ENCODE measurements around the gene ATP6V0E2.

ATP6V0E2 gene

DNA sequence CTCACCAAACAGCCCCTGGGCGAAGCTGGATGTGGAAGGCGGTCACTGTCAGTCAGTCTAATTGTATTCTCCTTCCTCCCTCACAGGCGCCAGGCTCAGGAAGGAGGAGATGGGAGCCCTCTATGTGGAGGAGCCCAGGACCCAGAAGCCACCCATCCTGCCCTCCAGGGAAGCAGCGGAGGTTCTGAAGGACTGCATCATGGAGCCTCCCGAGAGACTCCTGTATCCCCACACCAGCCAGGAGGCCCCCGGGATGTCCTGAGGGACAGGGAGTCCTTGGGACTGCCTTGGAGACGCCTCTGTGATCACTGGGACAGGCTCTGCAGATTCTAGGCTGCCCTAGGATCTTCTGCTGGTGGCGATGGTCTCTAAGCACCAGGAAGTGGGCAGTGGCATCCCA lies 9.7 kb upstream of the ATP6V0E2 start:
- DNase-seq: no peak

DNA sequence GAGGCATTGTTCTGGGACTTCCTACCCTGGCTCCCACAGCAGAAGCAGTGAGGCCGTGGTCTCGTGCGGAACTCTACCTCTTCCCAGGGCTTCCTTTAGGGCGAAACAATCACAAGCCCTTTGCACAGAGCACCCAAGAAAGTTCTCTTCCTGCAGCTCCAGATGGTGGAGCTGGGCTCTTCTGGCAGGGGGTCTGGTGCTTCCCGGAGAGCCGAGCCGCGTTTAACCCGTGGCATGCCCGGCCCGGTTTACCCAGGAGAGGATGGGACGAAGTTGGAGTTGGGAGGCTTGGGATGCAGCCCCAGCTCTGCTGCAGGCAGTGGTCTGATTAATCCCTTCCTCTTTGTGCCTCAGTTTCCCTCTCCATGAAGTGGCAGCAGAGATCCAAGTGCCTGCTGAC lies 9.0 kb upstream of the ATP6V0E2 start:
- no peak for DNase-seq

DNA sequence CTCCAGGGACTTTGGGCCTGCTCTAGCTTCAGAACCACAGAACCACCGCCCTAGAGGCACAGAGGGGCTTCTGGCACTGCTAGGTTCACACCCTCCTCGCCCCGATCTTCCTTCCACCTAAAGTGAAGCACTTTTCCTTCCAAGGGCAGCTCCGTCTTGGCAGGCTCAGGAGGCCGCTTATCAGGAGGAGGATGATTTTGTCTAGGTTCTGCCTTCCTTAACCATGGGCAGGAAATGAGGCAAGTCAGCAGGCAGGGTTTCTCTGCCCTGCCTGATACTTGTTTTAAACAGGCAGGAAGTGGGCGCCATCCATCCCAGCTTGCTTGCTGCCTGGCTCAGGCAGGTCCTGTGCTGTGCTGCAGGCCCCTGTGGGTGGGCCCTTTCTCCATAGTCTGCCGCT lies 8.3 kb upstream of the ATP6V0E2 start:
- no peak for DNase-seq

DNA sequence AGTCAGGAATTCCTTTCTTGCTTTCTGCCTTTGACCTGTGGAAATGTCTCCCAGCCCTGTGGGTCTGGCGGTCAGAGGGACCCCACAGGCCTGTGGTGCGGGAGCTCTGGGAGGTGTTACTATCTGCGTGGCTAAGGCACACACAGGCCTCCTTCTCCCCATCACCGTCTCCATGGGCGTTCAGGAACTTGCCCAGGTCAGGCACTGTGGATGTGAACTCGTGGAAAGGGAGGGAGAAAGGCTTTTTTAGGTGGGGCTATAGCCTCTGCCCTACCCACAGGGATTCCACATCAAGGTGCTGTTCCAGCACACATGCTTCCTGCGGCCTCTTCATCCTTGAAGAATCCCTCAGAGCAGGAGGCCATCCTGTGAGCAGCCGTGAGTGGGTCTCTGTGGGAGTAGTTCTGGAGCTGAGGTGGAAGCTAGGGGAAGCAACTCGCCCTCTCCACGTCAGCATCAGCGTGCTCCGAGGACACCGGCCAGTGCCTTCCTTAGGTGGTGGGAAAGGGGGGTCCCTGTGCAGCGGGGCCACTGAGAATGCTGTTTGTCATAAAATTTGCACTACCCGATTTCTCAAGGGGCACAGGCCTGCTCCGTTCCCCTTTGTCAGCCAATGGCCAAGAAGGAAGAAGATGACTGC lies 7.5 kb upstream of the ATP6V0E2 start:
- DNase-seq: no peak

DNA sequence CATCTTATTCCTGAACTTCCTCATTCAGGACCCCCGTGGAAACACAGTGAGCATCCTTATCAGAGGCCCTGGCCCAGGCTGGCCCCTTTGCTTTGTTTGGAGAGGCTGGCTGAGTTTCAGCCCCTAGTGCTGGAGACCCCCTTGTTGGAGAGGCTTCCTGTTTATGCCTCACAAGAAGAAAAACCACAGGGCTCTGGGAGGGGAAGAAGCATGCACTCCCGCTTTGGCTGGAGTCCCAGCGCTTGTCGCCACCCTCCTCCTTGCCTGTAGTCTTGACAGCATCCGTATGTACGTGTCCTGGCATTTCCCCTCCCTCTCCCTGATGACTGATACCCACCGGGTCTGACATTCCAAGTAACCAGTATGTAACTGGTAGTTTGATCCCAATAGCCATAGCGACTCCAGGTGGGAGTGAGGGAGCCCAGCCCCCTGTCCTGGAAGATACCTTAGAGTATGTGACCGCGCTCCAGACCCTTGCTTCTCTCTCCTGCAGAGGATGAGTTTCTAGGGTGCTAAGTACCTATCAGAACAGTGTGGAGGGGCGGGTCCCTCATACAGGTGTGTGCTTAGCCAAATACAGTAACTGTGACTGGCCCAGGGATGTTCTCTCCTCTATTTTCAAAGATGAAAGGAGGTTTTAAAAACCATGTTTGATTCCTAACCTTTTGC lies 6.9 kb upstream of the ATP6V0E2 start:
- no peak for DNase-seq

DNA sequence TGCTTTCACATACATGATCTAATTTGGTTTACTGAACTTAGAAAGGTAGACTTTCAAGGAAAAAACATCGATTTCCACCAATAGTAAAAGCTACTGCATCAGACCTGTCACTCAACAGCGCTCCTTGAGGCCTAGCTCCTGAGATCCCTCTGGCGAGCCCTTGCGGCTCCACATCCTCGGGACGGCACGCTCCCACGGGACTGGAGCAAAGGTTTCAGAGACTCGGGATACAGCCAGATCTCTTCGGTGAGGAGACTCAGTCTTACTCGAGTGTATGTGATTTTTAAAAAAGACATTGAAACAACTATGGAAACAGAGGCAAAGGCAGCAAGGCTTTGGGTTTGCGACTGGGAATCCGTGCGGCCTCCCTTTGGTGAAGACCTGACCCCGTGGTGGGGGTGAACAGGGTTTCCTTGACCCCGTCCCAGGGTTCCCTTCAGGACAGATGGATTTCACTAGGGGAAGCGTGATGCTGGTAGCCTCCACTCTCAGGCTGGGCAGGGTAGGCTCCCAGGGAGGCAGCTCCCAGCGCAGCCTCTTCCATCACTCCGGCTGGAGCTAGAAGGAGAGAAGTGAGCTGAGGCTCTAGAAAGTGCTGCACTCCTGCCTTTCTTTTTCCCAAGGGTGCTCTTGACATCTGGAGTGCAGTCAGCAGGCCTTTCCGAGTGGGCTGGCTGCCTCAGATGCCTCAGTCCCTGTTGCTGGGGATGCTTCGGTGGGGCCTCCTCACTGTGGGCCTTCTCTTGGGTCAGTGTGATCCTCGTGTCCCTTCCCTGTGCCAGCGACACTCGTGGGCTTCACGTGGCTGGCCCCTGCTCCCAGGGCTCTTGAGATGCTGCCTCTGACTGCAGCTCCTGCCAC lies 5.8 kb upstream of the ATP6V0E2 start:
- no peak for DNase-seq

DNA sequence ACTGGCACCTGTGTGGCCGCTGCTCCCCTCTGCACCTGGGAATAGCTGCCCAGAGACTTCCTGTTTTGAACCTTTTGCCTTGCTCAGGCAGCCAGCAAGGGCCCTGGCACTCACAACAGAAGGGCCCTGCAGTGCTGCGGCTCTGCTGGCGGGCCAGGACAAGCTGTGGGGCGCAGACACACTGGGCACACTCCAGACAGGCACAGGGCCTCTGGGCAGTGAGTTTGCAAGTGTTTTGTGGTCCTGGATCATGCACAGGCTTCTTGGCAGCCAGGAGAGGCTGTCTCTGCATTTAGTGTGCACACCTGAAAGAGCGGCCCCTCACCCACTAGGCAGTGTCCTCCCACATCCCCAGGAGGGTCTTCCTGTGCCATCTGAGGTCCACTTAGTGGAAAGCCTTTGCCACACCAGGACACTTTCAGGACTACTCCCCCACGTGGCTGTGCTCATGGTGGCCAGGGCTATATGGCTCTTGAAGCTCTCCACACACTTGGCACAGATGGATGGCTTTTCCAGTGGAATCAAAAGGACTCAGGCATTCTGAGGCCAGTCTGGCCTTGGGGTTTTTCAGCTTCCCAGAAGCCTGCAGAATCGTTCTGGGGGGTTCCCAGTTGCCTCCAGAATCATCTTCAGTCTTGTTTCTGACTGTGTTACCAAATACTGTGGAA lies 5.0 kb upstream of the ATP6V0E2 start:
- no peak for DNase-seq

DNA sequence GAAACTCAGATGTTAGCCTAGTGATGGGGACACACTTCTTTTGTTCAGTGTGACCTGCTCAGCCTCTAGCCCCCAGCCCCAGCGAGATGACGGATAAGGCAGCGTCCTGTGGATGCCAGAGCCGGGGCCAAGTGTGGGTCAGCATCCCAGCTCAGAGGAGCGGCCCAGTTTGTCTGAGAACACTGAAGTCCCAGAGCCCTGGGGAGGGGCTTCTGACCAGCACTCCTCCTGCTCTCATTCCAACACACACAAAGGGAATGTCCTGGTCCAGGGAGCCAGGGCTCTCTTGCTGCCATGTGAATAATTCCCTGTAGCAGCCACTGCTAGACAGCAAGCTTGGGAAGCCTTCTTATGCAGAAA lies 4.5 kb upstream of the ATP6V0E2 start:
- no peak for DNase-seq

DNA sequence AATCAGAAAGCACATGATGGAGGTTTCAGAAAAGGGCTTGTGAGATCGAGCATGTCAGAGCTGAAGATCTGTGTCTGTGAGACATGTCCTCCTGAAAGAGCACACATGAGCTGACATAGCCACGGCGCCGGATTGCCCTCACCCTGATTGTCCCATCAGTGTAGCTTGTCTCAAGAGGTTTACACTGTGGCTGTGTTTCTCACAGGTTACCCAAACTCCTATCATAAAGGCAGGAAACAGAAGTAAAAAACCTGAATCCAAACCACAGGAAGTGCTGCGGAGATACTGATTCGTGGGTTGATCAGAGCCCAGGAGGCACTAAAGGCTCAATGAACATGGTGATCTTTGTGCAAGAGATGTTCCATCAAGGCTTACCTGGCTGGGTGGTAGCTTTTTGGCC lies 3.9 kb upstream of the ATP6V0E2 start:
- DNase-seq: no peak

DNA sequence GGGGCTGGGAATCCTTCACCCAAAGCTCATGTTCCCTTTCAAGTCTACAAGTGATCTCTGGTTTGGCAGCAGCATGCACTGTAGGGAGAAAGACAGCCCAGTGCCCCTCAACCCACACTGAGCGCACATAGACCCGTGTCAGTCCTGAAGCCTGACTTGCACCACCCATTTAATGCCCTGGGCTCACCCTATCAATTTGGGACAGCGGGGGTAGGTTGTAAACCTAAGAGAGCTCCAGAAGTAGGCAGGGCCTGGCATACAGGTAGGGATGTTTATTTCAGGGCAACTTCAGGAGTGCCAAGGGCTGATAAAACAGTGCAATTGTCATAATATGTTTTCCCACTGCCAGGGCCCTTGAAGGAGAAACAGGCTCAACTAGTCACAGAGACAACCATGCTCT lies 3.5 kb upstream of the ATP6V0E2 start:
- no peak for DNase-seq

DNA sequence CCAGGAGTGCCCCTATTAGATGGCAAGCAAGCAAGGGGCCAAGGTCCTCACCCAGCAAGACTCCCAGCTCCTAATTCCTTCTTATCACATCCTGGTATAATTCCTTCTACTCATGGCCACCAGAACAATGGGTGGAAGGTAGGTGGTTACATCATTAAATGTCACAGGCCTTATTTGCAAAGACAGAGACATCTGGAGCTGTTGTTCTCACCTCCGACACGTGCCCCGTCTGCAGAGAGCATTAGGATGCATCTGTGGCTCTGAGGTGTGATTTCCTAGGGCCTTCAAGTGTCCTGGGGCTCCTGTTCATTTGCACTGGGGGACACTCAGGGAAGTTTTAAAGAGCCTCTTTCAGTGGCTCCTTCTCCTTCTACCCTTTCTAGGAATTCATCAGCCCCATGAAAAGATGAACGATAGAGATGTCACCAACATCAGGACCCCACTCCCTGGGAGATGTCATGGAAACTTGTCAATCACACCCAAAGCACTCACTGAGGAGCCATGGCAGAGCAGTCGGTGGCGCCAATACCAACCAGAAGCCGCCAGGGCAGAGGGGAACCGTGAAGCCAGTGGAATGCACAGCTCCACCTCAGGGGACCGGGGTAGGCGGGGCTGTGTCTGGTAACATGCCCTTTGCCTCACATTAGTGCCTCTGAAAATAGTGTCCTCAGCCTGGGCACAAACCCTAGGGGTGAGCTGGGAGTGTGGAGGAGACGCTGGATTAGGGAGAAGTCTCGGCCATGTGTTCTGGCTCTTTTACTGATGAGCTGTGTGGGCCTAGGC lies 2.9 kb upstream of the ATP6V0E2 start:
- DNase-seq: no peak

DNA sequence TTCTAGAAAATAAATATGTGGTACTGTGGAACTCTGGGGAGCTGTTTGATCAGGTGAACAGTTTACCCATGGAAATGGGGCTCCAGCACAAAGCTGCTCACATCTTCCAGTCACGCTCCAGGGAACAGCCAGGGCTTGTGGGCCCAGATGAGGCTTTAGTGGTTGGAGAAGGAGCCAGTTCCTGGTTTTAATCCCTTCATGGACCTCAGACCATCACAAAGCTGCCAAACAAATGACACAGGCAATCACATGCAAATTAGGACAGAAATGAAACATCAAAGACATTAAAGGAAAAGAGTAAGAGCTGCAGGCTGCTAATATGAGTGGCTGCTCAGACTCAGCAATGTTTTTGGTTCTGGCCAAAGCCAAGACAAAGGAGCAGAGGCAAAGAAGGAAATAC lies 2.2 kb upstream of the ATP6V0E2 start:
- no peak for DNase-seq

DNA sequence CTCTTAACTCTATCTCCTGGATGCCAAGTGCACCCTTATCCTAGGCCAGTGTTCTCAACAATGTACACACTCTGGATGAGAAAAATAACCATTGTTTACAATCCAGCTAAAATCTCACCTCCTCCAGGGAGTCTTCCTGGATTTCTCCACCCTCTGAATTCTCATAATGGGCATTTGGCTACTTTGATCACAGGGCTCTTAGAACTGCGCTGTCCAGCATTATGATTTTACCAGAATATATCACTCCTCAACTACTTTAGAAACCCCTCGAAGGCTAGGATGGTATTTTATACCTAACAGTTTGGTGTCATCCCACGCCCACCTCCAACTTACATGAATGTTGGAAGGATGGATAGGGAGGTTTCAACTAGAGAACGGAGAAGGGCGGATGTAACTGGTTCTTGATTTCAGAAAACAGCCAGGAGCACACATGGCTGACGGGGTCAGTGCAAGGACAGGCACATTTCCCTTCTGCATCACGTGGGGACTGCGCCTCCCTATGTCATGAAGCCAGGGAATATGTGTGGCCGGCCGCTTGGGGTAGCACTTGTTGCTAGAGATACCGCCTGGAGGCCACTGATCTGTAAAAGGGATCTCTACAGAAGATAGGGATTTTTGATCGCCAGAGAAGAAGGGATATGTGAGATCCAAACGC lies 1.2 kb upstream of the ATP6V0E2 start:
- DNase-seq: peak; percentile 64

DNA sequence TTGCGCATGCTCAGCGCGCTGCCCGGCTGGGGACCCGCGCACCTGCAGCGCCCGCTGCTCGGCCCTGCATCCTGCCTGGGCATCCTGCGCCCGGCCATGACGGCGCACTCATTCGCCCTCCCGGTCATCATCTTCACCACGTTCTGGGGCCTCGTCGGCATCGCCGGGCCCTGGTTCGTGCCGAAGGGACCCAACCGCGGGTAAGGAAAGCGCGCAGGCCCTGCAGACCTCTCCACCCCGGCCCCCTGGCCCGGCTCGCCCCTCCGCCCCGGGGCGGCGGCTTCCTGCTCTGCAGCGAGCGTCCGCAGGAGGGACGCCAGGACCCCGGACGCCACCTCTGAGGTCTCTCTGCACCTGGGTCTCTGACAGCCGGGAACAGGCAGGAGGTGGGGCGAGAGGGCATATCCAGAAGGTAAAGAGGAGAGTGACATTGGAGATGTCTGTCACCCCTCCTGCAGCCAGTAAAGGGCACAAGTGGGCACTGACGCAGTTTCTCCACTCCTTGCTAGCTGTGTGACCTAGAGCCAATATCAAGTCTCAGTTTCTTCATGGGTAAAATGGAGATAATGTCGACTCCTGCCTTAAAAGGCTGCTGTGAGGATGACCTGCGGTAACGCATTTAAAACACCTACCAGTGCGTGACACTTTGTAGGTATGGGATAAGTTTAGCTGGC lies 338 bp downstream of the ATP6V0E2 start:
- DNase-seq: no peak

DNA sequence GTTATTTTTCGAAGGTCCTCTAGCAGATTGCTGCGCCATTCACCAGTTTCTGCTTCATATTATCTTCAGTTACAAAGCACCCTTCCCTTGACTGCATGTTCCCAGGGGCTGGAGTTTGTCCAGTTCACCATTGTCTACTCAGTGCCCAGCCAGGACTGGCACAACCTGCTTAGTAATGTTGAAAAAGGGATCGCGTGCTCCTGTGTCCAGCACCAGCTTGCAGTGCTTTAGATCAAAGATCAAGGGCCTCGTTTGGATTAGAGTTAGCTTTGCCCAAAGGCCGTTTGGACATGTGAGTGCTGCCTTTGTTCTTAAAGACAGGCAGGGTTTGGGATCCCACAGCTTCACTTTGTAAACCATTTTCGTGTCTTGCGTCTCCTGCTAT lies 867 bp downstream of the ATP6V0E2 start:
- DNase-seq: no peak

DNA sequence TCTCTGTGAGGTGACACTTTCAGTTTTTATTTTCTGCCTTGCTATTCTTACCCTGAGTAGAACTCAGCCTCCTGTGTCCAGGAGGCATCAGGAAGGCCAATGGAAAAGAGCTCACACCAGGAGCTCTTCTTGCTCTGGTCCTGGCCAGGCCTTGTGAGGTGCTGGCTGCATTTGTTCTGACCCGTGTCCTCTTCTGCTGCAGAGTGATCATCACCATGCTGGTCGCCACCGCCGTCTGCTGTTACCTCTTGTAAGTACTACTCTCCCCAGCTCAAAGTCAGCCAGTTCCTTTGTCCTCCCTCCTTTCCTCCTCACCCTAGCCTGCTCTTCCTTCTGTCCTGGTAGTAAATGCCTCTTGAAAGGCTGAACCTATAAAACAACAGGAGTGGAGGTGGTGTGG lies 1.6 kb downstream of the ATP6V0E2 start:
- no peak for DNase-seq

DNA sequence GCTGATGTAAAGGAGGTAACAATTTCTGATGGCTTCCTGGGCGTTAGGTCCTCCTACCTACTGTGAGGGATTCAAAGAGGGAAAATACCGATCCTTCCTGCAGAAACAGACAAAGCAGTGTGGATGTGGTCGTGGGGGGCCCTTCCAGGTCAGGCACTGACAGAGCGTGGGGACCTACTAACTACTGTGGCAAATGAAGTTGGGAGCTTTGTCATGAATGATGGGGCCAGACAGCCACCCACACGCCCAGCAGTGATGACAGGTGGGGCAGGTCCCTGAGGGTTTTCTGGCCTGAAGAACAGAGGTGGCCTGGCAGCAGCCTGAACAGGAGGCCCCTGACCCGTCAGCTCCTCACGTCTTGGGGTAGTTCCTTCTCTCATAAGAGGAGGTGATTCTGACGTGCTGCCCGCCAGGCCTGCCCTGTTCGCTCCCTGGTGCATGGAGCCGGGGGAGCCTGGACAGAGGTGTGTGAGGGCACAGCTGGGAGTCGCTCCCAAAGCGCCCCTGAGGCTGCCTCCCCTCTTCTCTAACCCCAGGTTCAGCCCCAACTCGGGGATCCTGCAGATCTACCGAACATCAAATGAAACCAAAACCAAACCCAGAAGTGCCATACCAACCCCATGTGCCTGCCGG lies 4.2 kb downstream of the ATP6V0E2 start:
- DNase-seq: no peak

DNA sequence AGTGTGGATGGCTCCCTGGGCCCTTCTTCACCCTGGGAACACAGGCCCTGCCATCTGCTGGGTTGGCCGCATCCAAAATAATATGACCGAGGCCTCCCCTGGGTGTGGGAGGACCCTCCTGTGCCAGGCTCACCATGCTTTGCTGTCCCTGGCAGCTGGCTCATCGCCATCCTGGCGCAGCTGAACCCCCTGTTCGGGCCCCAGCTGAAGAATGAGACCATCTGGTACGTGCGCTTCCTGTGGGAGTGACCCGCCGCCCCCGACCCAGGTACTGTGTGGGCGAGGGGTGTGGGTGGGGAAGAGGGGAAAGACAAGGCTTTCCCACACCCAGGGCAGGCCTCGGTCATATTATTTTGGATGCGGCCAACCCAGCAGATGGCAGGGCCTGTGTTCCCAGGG lies 4.8 kb downstream of the ATP6V0E2 start:
- peak; percentile 55 for DNase-seq

DNA sequence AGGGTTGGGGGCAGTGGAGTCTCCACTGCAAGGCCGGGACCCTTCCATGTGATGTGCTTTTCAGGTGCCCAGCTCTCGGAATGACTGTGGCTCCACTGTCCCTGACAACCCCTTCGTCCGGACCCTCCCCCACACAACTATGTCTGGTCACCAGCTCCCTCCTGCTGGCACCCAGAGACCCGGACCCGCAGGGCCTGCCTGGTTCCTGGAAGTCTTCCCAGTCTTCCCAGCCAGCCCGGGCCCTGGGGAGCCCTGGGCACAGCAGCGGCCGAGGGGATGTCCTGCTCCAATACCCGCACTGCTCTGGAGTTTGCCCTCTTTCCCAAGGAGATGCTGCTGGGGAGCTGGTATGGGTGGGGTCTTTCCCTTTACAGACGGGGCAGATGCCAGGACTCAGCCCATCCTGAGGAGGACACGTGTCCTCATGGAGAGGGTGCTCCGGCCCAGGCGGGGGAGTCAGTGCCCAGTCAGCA lies 5.5 kb downstream of the ATP6V0E2 start:
- DNase-seq: peak; percentile 48

DNA sequence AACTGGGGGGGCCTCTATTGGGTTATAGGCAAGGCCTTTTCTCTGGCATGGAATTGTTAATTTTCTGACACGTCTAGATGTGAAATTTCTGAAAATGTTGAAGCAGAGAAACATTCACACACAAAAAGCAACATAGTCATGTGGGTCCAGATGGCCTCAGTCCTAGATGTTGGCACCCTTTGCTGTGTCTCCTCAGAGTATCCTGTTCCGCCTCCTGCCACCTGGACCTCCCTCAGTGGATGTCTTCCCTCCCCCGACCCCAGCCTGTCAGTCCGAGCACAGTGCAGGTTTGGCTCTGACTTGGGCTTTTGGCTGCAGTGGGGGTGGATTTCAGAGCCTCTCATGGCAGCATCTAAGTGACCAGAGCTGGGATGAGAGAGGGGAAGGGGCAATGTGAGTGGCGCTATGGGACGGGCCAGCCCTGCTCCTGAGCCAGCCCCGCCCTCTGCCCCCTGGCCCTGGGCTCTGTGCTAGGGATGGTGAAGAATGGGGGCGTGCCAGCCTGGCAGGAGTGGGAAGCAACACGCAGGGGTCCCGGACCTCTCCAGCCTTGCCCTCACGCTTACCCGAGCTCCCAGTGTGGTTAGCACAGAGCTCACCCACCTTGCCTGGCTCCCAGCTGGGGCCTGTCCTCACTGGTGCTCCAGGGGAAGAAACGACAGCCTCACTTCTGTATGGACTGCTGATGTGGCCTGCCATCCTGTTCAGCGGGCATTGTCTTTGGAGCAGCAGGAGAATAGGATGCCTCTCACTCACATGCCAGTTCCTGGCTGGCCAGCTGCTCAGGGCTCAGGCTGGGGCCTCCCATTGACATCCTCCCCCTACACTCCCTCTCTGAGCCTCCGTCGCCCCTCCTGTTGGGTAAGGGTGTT lies 6.2 kb downstream of the ATP6V0E2 start:
- peak; percentile 70 for DNase-seq

All from NCI-H446 treated with DMSO at 0.1 percent for 48 hours (cell line).